Measurements from ENCODE around the gene ARFGEF3. TPM values are rescaled to one million over a fixed set of nuclear protein-coding genes. Genes with fewer than 3 reads are reported as not detected.
"Not testable (repeated sequence)": the region's sequence is repeated elsewhere in the genome, so short reads cannot be mapped to it uniquely, and the experiment has no call there.

The ARFGEF3 gene
- total RNA-seq, 1 donor from 2014 or later, result 2.0 TPM

DNA sequence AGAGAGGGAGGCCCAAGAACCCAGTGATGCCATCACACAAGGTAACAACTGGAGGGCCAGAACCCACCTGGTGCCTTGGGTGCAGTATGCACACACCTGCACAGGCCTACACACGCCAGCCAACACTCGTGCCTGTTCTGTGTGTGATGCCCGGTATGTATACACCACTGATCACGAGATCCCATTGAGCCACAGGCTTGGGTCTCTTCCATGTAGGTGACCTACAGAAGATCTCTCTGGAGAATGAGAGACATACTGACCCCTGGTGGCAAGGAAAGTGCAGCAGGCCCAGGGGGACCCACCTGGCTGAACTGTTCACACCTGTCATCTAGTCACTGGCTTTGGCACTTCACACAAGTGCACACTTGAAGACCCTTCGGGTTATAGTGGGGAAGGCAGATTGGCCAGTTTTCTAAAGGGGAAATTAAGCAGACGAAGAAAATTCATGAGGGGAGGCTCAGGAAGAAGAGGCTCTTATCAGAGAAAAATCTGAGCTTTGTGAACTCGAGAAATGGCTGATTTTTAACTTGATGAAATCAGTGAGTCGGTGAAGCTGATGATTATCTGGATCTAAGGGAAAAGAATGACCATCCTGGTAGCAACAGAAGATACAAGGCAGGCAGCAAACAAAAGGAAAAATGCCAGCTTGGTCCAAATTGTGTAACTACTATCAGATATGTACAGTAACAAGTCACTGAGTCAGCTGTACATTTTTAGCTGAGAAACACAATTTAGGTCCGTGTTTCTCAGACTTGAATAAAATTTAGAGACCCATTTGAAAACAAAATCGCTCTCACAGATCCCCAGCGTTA lies 125.6 kb downstream of the ARFGEF3 start:
- TF ChIP-seq, protein P1, sequence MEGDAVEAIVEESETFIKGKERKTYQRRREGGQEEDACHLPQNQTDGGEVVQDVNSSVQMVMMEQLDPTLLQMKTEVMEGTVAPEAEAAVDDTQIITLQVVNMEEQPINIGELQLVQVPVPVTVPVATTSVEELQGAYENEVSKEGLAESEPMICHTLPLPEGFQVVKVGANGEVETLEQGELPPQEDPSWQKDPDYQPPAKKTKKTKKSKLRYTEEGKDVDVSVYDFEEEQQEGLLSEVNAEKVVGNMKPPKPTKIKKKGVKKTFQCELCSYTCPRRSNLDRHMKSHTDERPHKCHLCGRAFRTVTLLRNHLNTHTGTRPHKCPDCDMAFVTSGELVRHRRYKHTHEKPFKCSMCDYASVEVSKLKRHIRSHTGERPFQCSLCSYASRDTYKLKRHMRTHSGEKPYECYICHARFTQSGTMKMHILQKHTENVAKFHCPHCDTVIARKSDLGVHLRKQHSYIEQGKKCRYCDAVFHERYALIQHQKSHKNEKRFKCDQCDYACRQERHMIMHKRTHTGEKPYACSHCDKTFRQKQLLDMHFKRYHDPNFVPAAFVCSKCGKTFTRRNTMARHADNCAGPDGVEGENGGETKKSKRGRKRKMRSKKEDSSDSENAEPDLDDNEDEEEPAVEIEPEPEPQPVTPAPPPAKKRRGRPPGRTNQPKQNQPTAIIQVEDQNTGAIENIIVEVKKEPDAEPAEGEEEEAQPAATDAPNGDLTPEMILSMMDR (IDR thresholded peaks at IDR 0.05; ENCODE audit: borderline replicate concordance), result peak; percentile 68
- no peak overlapping the region for H3K27ac ChIP-seq (replicated peaks)
- H3K9me3 ChIP-seq (replicated peaks), result no peaks in the 10 kb centered on the region
- no peaks in the 10 kb centered on the region for H3K4me1 ChIP-seq
- no peak overlapping the region for H3K4me3 ChIP-seq
- no peak for DNase-seq
- intact Hi-C loops (cut with micrococcal nuclease), result loop anchor here (5.0 kb wide), 1 partner anchor 170 kb away; no protein-coding TSS in a partner anchor
- H3K36me3 ChIP-seq, result no peaks in the 10 kb centered on the region
- no peaks in the 10 kb centered on the region for H3K27me3 ChIP-seq (ENCODE audit: low read depth)

DNA sequence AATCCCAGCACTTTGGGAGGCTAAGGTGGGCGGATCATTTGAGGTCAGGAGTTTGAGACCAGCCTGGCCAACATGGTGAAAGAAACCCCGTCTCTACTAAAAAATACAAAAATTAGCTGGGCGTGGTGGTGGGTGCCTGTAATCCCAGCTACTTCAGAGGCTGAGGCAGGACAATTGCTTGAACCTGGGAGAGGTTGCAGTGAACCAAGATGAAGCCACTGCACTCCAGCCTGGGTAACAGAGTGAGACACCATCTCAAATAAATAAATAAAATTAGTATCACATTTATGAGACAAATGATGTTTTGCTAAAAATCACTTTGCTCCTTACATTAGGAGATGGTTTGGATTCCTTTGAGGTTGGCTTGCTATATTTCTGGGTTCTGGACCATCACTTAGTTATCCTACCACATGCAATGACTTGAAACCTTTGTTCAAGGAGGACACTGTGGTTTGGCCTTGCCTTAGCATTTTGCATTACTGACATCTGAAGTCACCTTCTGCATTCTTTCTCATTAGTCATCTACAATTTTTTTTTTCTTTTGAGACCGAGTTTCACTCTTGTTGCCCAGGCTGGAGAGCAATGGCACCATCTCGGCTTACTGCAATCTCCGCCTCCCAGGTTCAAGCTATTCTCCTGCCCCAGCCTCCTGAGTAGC lies 126.8 kb downstream of the ARFGEF3 start:
- not testable (repeated sequence) for H3K36me3 ChIP-seq, DNase-seq
- intact Hi-C loops (cut with micrococcal nuclease), result loop anchor here (5.0 kb wide), 1 partner anchor 171 kb away; no protein-coding TSS in a partner anchor

DNA sequence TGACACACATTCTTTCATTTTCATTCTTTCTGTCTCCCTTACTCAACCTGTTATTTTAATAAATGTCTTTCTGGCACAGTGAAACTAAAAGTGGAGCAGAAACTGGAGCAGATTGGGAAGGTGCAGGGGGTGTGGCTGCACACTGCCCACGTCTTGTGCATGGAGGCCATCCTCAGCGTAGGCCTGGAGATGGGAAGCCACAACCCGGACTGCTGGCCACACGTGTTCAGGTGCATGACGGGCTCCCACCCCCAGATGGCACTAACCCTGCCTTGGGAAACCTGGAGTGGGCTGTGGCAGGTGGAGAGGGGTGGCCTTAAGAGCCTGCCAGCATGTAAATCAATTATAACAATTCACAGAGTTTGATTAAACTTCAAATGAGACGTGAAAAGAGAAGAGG lies 128.0 kb downstream of the ARFGEF3 start:
- TF ChIP-seq, protein P1 (IDR thresholded peaks at IDR 0.05; ENCODE audit: borderline replicate concordance), result peak; percentile 54

More for the DNA sequence above, 126.8 kb downstream of the ARFGEF3 start:
- not testable (repeated sequence) for H3K27ac ChIP-seq (replicated peaks); H3K4me1 ChIP-seq; H3K4me3 ChIP-seq; H3K9me3 ChIP-seq (replicated peaks); H3K27me3 ChIP-seq (ENCODE audit: low read depth)

DNA sequence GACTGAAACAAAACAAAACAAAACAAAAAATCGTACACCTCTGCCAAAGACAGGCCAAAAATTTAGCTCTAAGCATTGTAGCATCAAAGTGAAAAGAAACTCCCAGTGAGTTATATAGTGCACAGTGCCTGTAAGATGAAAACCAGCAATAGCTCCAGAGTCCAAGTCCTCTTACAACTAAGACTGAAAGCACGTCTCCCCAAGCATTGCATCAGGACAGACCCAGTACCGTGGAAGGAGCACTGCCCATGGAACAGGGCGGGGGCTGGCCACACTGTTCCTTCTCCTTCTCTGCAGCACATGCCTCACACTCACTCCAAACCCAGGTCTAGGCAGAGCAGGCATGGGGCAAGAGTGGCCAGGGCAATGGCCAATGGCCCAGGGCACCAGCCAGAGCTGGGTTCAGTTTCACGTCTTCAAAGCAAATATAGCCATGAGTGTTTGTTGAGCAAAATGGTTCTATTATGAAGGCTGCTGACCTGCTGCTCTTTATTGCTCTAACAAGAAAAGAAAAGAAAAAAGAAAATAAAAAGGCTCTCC lies 128.8 kb downstream of the ARFGEF3 start:
- intact Hi-C loops (cut with micrococcal nuclease), result no loop called here
- Histone ChIP-seq H3K36me3 (no peaks in the 10 kb centered on the region), H3K4me1 (no peaks in the 10 kb centered on the region), H3K27ac (replicated peaks) (no peak overlapping the region), H3K9me3 (replicated peaks) (no peaks in the 10 kb centered on the region), H3K27me3 (ENCODE audit: low read depth) (no peaks in the 10 kb centered on the region), H3K4me3 (no peak overlapping the region)
- no peak for DNase-seq
- TF ChIP-seq, protein P1 (IDR thresholded peaks at IDR 0.05; ENCODE audit: borderline replicate concordance), result no peak

More for the DNA sequence above, 128.0 kb downstream of the ARFGEF3 start:
- H3K27me3 ChIP-seq (ENCODE audit: low read depth), result no peaks in the 10 kb centered on the region
- no peaks in the 10 kb centered on the region for H3K36me3 ChIP-seq
- H3K4me3 ChIP-seq, result no peak overlapping the region
- no peaks in the 10 kb centered on the region for H3K4me1 ChIP-seq
- no peak overlapping the region for H3K27ac ChIP-seq (replicated peaks)
- no peak for DNase-seq
- intact Hi-C loops (cut with micrococcal nuclease), result loop anchor here (5.0 kb wide), 1 partner anchor 172 kb away; no protein-coding TSS in a partner anchor
- no peaks in the 10 kb centered on the region for H3K9me3 ChIP-seq (replicated peaks)

DNA sequence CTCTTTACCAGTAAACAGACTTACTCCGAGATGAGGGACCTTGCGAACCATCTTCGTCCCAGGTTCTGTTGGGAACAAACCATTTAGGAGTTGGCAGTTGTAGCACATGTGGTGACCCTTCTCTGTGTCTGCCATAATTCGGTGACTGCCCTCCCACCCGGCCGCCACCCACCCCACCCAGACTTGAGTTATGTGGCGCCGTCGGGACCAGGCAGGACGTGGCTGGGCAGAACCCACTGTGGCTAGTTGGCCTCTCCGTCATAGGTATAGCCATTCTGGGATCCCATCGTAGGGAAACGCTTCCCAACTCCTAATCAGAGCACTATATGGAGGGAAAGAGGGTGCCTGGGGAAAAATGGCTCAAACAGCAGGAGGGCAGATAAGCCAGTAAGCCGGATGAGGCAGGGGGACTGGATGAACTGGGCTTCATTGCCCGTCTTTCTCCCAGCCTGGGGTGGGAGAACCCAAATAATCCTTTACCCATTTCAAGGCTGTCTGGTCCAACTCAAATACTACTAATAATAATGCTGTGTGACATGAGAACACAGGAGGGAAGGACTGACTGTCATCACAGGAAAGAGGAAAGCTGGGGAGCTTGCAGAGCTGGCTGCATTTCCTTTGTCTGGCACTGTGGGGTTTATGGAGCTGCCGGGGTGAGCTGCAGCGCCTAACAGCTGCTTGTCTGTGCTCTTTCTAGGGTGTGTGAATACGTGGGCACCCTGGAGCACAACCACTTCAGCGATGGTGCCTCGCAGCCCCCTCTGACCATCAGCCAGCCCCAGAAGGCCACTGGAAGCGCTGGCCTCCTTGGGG lies 129.5 kb downstream of the ARFGEF3 start:
- H3K27ac ChIP-seq (replicated peaks), result no peak overlapping the region
- H3K4me3 ChIP-seq, result no peak overlapping the region
- TF ChIP-seq, protein P1 (IDR thresholded peaks at IDR 0.05; ENCODE audit: borderline replicate concordance), result no peak
- no peak for DNase-seq
- intact Hi-C loops (cut with micrococcal nuclease), result no loop called here
- no peaks in the 10 kb centered on the region for H3K4me1 ChIP-seq
- no peaks in the 10 kb centered on the region for H3K9me3 ChIP-seq (replicated peaks)
- H3K27me3 ChIP-seq (ENCODE audit: low read depth), result no peaks in the 10 kb centered on the region
- H3K36me3 ChIP-seq, result no peaks in the 10 kb centered on the region

Measured in left ventricle myocardium inferior (tissue), 1 donor.